Adrenal gland (tissue), 12 donors: ENCODE measurements around the gene UBE3C. TPM values are rescaled to one million over a fixed set of nuclear protein-coding genes. Genes with fewer than 3 reads are reported as not detected.

Experiments
- DNase-seq, 7 donors: peaks; one replicate each; pipeline ENCODE4 v3.0.0-alpha.2; 2019 to 2020
- H3K27ac ChIP-seq, 5 donors: fragments of 200-600 bp; sonication (generic) in 4 of 5; 1 replicate in 3 of 5; 2 replicates in 2 of 5; pipeline versions ENCODE4 v1.5.1 to v1.8.0; 2016 to 2020; ENCODE audit warnings: mild to moderate bottlenecking in 1 of 5
- H3K27me3 ChIP-seq: fragments of 200-600 bp; 2 replicates; pipeline ENCODE4 v1.8.0; 2021
- H3K36me3 ChIP-seq, 2 donors: fragments of 200-600 bp; replicated peaks in 1 of 2; 1 replicate in 1 of 2; 2 replicates in 1 of 2; pipeline versions ENCODE4 v1.5.1 to v1.8.0; 2018 to 2022
- H3K4me1 ChIP-seq, 2 donors: fragments of 200-600 bp; replicated peaks in 1 of 2; 1 replicate in 1 of 2; 2 replicates in 1 of 2; pipeline versions ENCODE4 v1.5.1 to v1.8.0; 2018 to 2021
- H3K4me3 ChIP-seq, 4 donors: fragments of 200-600 bp; sonication (generic) in 3 of 4; one replicate each; pipeline ENCODE4 v1.5.1; 2016 to 2018
- H3K9me3 ChIP-seq, 3 donors: fragments of 200-600 bp; sonication (generic) in 1 of 3; replicated peaks in 1 of 3; 1 replicate in 2 of 3; 2 replicates in 1 of 3; pipeline versions ENCODE4 v1.5.1 to v1.8.0; 2016 to 2021
- CTCF ChIP-seq, 6 experiments: fragments of 450-650 bp in 4 of 6; fragments of 200-600 bp in 2 of 6; sonication (generic) in 1 of 6; IDR thresholded peaks; 1 replicate in 5 of 6; 2 replicates in 1 of 6; pipeline versions ENCODE4 v1.5.1 to v1.8.0; 2016 to 2021; ENCODE audit warnings: antibody characterized with exemption in 6 of 6, mild to moderate bottlenecking in 2 of 6, moderate library complexity in 1 of 6
- POLR2A ChIP-seq, 2 donors: fragments of 450-650 bp; IDR thresholded peaks; one replicate each; pipeline ENCODE4 v1.6.1; 2017; ENCODE audit warnings: antibody characterized with exemption in 2 of 2, mild to moderate bottlenecking in 2 of 2, moderate library complexity in 1 of 2
- WGBS, 4 donors: extraction: QIAGEN DNeasy Blood & Tissue Kit in 2 of 4; methylation state at CpG; one replicate each; pipeline versions ENCODE4 v1.1.5 to v1.1.7; 2013 to 2017; 5-methylcytosine and 5-hydroxymethylcytosine counted together
- intact Hi-C, 2 donors: fragments of 100-400 bp; cut with DNase I; formaldehyde crosslinking; loops; one replicate each; pipeline versions ENCODE4 v1.14.1 to v1.15.0; 2022 to 2023
- polyA plus RNA-seq, 3 donors: library from polyadenylated mRNA; stranded (reverse); fragments of 200-250 nt in 2 of 3; fragments of 350-450 nt in 1 of 3; fragmentation: Illumina TruSeq in 1 of 3; extraction: RNeasy Lipid Tissue Mini Kit (QIAGEN cat#74804) in 1 of 3; gene quantifications; one replicate each; pipeline ENCODE4 v1.2.3, GENCODE V29; 2013 to 2014
- total RNA-seq, 9 donors: library from RNA; depleted of rRNA in 4 of 9; stranded (reverse); fragments of >200 nt in 4 of 9; fragments of 120-200 nt in 1 of 9; fragmentation: NEBNext Ultra II Directional in 1 of 9; extraction: Animal tissue kit (Norgen Biotek cat#: 25700) in 1 of 9; gene quantifications; one replicate each; pipeline versions ENCODE4 v1.1.0 to v1.2.4, GENCODE V29; 2013 to 2023
- donor health status: healthy with polysubstance abuse.
- donor health status: Bipolar disorder and iron deficiency.
- donor health status: DM: yes; HTN: yes; CAD: no.
- donor health status: DM: no; HTN: no; CAD: no.
- donor health status: DM: no; HTN: no; CAD: no.
- donor health status: DM: yes; HTN: yes; CAD: no.

UBE3C gene
- total and polyA plus RNA-seq, 12 donors = 11.7 to 58.1 (median 46.2) TPM

- Histone ChIP-seq H3K9me3 (no peaks in the 10 kb centered on the region), H3K27ac (peak overlapping the region in 3 of 5 donors; percentile 82 to 98 (median 90)), H3K36me3 (no peaks in the 10 kb centered on the region), H3K4me1 (peaks cover 13 to 28% of the 10 kb centered on the region in 2 donors), H3K4me3 (peak overlapping the region in 2 of 4 donors; percentile 33 to 84), H3K27me3 (no peaks in the 10 kb centered on the region)
- TF ChIP-seq CTCF (IDR thresholded peaks at IDR 0.05) (no peak), POLR2A (IDR thresholded peaks at IDR 0.05) (no peak)
- DNase-seq = no peak
- WGBS, 4 donors = 34 to 40% (median 35%) methylated on average over 18 to 19 of the region's 19 CpGs
- intact Hi-C loops = loop anchor here in 1 of 2 donors (10.0 kb wide), 1 partner anchor 185 kb away; no protein-coding TSS in a partner anchor
These were observed 1.2 kb downstream of the UBE3C start for GRCh38 chr7:157139810-157140510.

GRCh38 chr7:157140511-157140905 lies 1.8 kb downstream of the UBE3C start:
- no peaks in the 10 kb centered on the region for H3K36me3 ChIP-seq
- no peaks in the 10 kb centered on the region for H3K27me3 ChIP-seq
- peak in 1 of 7 donors; percentile 42 for DNase-seq
- no peak overlapping the region for H3K27ac ChIP-seq
- TF ChIP-seq CTCF (IDR thresholded peaks at IDR 0.05) (no peak), POLR2A (IDR thresholded peaks at IDR 0.05) (no peak)
- 67 to 80% (median 78%) methylated on average over 5 to 10 of the region's 10 CpGs for WGBS, 4 donors
- intact Hi-C loops = no loop called here
- peak overlapping the region in 1 of 4 donors; percentile 84 for H3K4me3 ChIP-seq
- peaks cover 13 to 28% of the 10 kb centered on the region in 2 donors for H3K4me1 ChIP-seq
- H3K9me3 ChIP-seq = no peaks in the 10 kb centered on the region

- H3K4me1 ChIP-seq = peaks cover 13 to 24% of the 10 kb centered on the region in 2 donors
- WGBS, 4 donors = 89 to 97% (median 94%) methylated on average over 15 to 16 of the region's 16 CpGs
- intact Hi-C loops = no loop called here
These were observed 2.9 kb downstream of the UBE3C start for GRCh38 chr7:157141525-157142060.

More at GRCh38 chr7:157141525-157142060, 2.9 kb downstream of the UBE3C start:
- peak in 1 of 7 donors; percentile 47 for DNase-seq
- no peaks in the 10 kb centered on the region for H3K9me3 ChIP-seq
- TF ChIP-seq POLR2A (IDR thresholded peaks at IDR 0.05) (no peak), CTCF (IDR thresholded peaks at IDR 0.05) (no peak)
- no peaks in the 10 kb centered on the region for H3K27me3 ChIP-seq
- H3K36me3 ChIP-seq = no peaks in the 10 kb centered on the region
- no peak overlapping the region for H3K27ac ChIP-seq
- H3K4me3 ChIP-seq = no peak overlapping the region
